Right lobe of liver (tissue), 4 donors: ENCODE data around the gene ACTR3C.
"Not testable (repeated sequence)": the region's sequence is repeated elsewhere in the genome, so short reads cannot be mapped to it uniquely, and the experiment has no call there.

ENCODE experiments used
- POLR2A ChIP-seq: fragments of 450-650 bp; IDR thresholded peaks from one replicate; pipeline ENCODE4 v1.6.1; 2017; ENCODE audit warnings: antibody characterized with exemption, mild to moderate bottlenecking
- TF ChIP-seq, protein P1 (sequence below), 4 donors: fragments of 200-600 bp in 3 of 4; fragments of 450-650 bp in 1 of 4; IDR thresholded peaks; one replicate each; pipeline versions ENCODE4 v1.5.1 to v1.8.0; 2016 to 2022; ENCODE audit warnings: antibody characterized with exemption in 4 of 4, mild to moderate bottlenecking in 2 of 4
- donor health status: DM: no; HTN: no; CAD: no.
- donor health status: DM: no; HTN: no; CAD: no.
- donor health status: DM: no; HTN: yes; CAD: no.

DNA sequence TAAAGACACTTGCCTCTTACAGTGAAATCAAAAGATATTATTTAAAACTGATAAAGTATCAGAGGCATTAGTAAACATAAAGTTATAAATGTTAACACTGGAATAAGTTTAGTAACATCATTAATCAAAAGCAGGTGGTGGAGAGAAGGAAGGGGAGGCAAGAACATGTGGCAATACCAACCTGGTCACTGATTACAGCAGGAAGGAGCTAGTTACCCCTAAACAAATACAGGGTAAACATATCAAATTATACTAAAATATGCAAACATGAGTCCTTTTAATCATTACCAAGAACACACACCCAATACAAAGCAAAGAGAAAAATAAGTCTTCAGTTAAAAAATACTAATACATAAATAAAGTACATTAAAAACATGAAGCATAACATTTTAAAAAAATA is 25.4 kb downstream of the ACTR3C start:
- TF ChIP-seq, protein P1, sequence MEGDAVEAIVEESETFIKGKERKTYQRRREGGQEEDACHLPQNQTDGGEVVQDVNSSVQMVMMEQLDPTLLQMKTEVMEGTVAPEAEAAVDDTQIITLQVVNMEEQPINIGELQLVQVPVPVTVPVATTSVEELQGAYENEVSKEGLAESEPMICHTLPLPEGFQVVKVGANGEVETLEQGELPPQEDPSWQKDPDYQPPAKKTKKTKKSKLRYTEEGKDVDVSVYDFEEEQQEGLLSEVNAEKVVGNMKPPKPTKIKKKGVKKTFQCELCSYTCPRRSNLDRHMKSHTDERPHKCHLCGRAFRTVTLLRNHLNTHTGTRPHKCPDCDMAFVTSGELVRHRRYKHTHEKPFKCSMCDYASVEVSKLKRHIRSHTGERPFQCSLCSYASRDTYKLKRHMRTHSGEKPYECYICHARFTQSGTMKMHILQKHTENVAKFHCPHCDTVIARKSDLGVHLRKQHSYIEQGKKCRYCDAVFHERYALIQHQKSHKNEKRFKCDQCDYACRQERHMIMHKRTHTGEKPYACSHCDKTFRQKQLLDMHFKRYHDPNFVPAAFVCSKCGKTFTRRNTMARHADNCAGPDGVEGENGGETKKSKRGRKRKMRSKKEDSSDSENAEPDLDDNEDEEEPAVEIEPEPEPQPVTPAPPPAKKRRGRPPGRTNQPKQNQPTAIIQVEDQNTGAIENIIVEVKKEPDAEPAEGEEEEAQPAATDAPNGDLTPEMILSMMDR (IDR thresholded peaks at IDR 0.05), result not testable (repeated sequence)
- TF ChIP-seq POLR2A, result not testable (repeated sequence)
